Measurements from ENCODE around the gene LIPF. TPM values are rescaled to one million over a fixed set of nuclear protein-coding genes. Genes with fewer than 3 reads are reported as not detected.

Gene LIPF
- total RNA-seq, 1 experiment from 2014 or later, result not detected

DNA sequence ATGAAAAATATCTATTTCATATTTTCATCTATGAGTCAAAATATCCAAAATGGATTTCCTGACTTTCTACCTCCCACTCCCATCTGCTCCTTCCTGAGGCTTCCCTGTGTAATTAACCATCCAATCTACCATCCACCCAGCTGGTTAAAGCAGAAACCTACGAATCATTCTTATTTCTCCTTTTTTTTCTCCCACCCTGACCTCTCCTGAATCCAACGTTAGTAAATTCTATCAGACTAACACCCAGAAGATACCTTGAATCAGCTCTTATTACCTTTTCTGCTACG lies 3.7 kb upstream of the LIPF start:
- Mint-ChIP-seq H3K27me3 (ENCODE audit: low read depth) (peaks cover 6% of the 10 kb centered on the region), H3K27ac (no peak overlapping the region), H3K36me3 (no peaks in the 10 kb centered on the region), H3K4me3 (no peak overlapping the region), H3K4me1 (no peaks in the 10 kb centered on the region), H3K9me3 (peaks cover 4% of the 10 kb centered on the region; the same call in 1 of the 2 replicates)
- ChIA-PET POLR2A (no interaction called here), CTCF (interaction anchor here (2.3 kb wide), 1 partner anchor 77 kb away, joined by 7 read pairs; the partner anchor contains the start of gene RNLS)
- no peak for DNase-seq (ENCODE audit: low spot score)
- TF ChIP-seq GABPB1 (CRISPR knock-in tag; IDR thresholded peaks at IDR 0.05), result no peak
- TF ChIP-seq ZNF232 (CRISPR knock-in tag; IDR thresholded peaks at IDR 0.05), result no peak
- TF ChIP-seq, protein P1, sequence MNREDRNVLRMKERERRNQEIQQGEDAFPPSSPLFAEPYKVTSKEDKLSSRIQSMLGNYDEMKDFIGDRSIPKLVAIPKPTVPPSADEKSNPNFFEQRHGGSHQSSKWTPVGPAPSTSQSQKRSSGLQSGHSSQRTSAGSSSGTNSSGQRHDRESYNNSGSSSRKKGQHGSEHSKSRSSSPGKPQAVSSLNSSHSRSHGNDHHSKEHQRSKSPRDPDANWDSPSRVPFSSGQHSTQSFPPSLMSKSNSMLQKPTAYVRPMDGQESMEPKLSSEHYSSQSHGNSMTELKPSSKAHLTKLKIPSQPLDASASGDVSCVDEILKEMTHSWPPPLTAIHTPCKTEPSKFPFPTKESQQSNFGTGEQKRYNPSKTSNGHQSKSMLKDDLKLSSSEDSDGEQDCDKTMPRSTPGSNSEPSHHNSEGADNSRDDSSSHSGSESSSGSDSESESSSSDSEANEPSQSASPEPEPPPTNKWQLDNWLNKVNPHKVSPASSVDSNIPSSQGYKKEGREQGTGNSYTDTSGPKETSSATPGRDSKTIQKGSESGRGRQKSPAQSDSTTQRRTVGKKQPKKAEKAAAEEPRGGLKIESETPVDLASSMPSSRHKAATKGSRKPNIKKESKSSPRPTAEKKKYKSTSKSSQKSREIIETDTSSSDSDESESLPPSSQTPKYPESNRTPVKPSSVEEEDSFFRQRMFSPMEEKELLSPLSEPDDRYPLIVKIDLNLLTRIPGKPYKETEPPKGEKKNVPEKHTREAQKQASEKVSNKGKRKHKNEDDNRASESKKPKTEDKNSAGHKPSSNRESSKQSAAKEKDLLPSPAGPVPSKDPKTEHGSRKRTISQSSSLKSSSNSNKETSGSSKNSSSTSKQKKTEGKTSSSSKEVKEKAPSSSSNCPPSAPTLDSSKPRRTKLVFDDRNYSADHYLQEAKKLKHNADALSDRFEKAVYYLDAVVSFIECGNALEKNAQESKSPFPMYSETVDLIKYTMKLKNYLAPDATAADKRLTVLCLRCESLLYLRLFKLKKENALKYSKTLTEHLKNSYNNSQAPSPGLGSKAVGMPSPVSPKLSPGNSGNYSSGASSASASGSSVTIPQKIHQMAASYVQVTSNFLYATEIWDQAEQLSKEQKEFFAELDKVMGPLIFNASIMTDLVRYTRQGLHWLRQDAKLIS (CRISPR knock-in tag; IDR thresholded peaks at IDR 0.05; ENCODE audit: borderline replicate concordance), result no peak
- no peak for TF ChIP-seq KAT7 (CRISPR knock-in tag; IDR thresholded peaks at IDR 0.05; ENCODE audit: borderline replicate concordance)
- no peak for TF ChIP-seq ZNF423 (CRISPR knock-in tag; IDR thresholded peaks at IDR 0.05)
- TF ChIP-seq PRRX2 (CRISPR knock-in tag; IDR thresholded peaks at IDR 0.05), result no peak
- TF ChIP-seq RELA (CRISPR knock-in tag; IDR thresholded peaks at IDR 0.05; ENCODE audit: borderline replicate concordance), result no peak
- no peak for TF ChIP-seq RORB (CRISPR knock-in tag; IDR thresholded peaks at IDR 0.05)
- TF ChIP-seq, protein P2, sequence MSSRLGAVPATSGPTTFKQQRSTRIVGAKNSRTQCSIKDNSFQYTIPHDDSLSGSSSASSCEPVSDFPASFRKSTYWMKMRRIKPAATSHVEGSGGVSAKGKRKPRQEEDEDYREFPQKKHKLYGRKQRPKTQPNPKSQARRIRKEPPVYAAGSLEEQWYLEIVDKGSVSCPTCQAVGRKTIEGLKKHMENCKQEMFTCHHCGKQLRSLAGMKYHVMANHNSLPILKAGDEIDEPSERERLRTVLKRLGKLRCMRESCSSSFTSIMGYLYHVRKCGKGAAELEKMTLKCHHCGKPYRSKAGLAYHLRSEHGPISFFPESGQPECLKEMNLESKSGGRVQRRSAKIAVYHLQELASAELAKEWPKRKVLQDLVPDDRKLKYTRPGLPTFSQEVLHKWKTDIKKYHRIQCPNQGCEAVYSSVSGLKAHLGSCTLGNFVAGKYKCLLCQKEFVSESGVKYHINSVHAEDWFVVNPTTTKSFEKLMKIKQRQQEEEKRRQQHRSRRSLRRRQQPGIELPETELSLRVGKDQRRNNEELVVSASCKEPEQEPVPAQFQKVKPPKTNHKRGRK (CRISPR knock-in tag; IDR thresholded peaks at IDR 0.05; ENCODE audit: borderline replicate concordance), result no peak
- ATAC-seq, result no peak

DNA sequence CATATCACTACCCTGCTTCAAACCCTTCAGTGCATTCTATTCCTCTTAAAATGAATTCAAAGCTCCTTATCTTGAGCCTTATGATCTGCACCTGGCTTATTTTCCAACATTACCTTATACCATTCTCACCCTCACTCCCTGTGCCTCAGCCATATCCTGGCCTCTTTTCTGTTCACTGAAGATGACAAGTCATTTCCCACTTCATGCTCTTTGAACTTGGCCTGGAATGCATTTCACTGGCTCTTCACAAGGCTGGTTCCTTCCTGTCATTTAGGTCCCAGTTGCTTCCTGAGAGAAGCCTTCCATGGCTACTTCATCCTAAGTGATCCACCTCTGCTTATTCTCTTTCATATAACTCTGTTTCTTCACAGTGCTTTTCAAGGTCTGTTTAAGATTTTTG lies 3.2 kb upstream of the LIPF start:
- TF ChIP-seq, protein P3, sequence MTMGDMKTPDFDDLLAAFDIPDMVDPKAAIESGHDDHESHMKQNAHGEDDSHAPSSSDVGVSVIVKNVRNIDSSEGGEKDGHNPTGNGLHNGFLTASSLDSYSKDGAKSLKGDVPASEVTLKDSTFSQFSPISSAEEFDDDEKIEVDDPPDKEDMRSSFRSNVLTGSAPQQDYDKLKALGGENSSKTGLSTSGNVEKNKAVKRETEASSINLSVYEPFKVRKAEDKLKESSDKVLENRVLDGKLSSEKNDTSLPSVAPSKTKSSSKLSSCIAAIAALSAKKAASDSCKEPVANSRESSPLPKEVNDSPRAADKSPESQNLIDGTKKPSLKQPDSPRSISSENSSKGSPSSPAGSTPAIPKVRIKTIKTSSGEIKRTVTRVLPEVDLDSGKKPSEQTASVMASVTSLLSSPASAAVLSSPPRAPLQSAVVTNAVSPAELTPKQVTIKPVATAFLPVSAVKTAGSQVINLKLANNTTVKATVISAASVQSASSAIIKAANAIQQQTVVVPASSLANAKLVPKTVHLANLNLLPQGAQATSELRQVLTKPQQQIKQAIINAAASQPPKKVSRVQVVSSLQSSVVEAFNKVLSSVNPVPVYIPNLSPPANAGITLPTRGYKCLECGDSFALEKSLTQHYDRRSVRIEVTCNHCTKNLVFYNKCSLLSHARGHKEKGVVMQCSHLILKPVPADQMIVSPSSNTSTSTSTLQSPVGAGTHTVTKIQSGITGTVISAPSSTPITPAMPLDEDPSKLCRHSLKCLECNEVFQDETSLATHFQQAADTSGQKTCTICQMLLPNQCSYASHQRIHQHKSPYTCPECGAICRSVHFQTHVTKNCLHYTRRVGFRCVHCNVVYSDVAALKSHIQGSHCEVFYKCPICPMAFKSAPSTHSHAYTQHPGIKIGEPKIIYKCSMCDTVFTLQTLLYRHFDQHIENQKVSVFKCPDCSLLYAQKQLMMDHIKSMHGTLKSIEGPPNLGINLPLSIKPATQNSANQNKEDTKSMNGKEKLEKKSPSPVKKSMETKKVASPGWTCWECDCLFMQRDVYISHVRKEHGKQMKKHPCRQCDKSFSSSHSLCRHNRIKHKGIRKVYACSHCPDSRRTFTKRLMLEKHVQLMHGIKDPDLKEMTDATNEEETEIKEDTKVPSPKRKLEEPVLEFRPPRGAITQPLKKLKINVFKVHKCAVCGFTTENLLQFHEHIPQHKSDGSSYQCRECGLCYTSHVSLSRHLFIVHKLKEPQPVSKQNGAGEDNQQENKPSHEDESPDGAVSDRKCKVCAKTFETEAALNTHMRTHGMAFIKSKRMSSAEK (CRISPR knock-in tag; IDR thresholded peaks at IDR 0.05; ENCODE audit: borderline replicate concordance), result no peak
- TF ChIP-seq MXD4 (CRISPR knock-in tag; IDR thresholded peaks at IDR 0.05; ENCODE audit: borderline replicate concordance) (no peak), HMGA2 (CRISPR knock-in tag; IDR thresholded peaks at IDR 0.05) (no peak), FOXK1 (CRISPR knock-in tag; IDR thresholded peaks at IDR 0.05) (no peak), ZNF317 (CRISPR knock-in tag; IDR thresholded peaks at IDR 0.05; ENCODE audit: borderline replicate concordance, low read depth) (no peak), ZNF232 (CRISPR knock-in tag; IDR thresholded peaks at IDR 0.05) (no peak), ZNF263 (CRISPR knock-in tag; IDR thresholded peaks at IDR 0.05; ENCODE audit: low read depth) (no peak)
- TF ChIP-seq, protein P4, sequence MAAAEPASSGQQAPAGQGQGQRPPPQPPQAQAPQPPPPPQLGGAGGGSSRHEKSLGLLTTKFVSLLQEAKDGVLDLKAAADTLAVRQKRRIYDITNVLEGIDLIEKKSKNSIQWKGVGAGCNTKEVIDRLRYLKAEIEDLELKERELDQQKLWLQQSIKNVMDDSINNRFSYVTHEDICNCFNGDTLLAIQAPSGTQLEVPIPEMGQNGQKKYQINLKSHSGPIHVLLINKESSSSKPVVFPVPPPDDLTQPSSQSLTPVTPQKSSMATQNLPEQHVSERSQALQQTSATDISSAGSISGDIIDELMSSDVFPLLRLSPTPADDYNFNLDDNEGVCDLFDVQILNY (CRISPR knock-in tag; IDR thresholded peaks at IDR 0.05), result no peak
- Mint-ChIP-seq H3K36me3 (no peaks in the 10 kb centered on the region), H3K9me3 (peaks cover 4% of the 10 kb centered on the region; the same call in 1 of the 2 replicates), H3K4me3 (no peak overlapping the region), H3K27ac (no peak overlapping the region), H3K4me1 (no peaks in the 10 kb centered on the region), H3K27me3 (ENCODE audit: low read depth) (peaks cover 6% of the 10 kb centered on the region)
- POLR2A ChIA-PET, result no interaction called here
- CTCF ChIA-PET, result interaction anchor here (2.3 kb wide), 1 partner anchor 78 kb away, joined by 7 read pairs; the partner anchor contains the start of gene RNLS
- no peak for DNase-seq (ENCODE audit: low spot score)
- no peak for ATAC-seq

Data from WTC11 (cell line).